Gastrocnemius medialis (tissue), 4 donors: Measurements from ENCODE around the gene ABTB2.

Experiments used
- POLR2A ChIP-seq, 2 donors: fragments of 450-650 bp; IDR thresholded peaks; one replicate each; pipeline ENCODE4 v1.6.1; 2017; ENCODE audit warnings: antibody characterized with exemption in 2 of 2, mild to moderate bottlenecking in 2 of 2, moderate library complexity in 2 of 2
- TF ChIP-seq, protein P1 (sequence below), 5 experiments: fragments of 450-650 bp in 3 of 5; fragments of 200-600 bp in 2 of 5; sonication (generic) in 2 of 5; IDR thresholded peaks in 4 of 5; conservative IDR thresholded peaks in 1 of 5; 1 replicate in 4 of 5; 2 replicates in 1 of 5; pipeline ENCODE4 v1.5.1; 2016 to 2019; ENCODE audit warnings: antibody characterized with exemption in 5 of 5, mild to moderate bottlenecking in 3 of 5, moderate library complexity in 3 of 5

GRCh38 chr11:34162856-34163255, 195.0 kb downstream of the ABTB2 start:
- TF ChIP-seq, protein P1, sequence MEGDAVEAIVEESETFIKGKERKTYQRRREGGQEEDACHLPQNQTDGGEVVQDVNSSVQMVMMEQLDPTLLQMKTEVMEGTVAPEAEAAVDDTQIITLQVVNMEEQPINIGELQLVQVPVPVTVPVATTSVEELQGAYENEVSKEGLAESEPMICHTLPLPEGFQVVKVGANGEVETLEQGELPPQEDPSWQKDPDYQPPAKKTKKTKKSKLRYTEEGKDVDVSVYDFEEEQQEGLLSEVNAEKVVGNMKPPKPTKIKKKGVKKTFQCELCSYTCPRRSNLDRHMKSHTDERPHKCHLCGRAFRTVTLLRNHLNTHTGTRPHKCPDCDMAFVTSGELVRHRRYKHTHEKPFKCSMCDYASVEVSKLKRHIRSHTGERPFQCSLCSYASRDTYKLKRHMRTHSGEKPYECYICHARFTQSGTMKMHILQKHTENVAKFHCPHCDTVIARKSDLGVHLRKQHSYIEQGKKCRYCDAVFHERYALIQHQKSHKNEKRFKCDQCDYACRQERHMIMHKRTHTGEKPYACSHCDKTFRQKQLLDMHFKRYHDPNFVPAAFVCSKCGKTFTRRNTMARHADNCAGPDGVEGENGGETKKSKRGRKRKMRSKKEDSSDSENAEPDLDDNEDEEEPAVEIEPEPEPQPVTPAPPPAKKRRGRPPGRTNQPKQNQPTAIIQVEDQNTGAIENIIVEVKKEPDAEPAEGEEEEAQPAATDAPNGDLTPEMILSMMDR (IDR thresholded peaks at IDR 0.05 in 4 of 5, conservative IDR thresholded peaks at IDR 0.05 in 1 of 5): no peak
- no peak for TF ChIP-seq POLR2A (IDR thresholded peaks at IDR 0.05)
